OCI-LY1 (cell line): ENCODE results near the gene SEMA5A.

ENCODE experiments used
- H2AFZ ChIP-seq: fragments of 200-600 bp; sonication (generic), shearing (Covaris generic); 2 replicates; pipeline ENCODE4 v1.6.0; 2014; ENCODE audit warnings: antibody characterized with exemption, mild to moderate bottlenecking, low read length
- H3F3A ChIP-seq: fragments of 200-600 bp; sonication (generic), shearing (Covaris generic); 2 replicates; pipeline ENCODE4 v1.6.0; 2014; ENCODE audit warnings: mild to moderate bottlenecking, antibody characterized with exemption, low read length, moderate library complexity; ENCODE audit not compliant: insufficient read depth
- H3K27ac ChIP-seq: fragments of 200-600 bp; sonication (generic); 2 replicates; pipeline ENCODE4 v1.5.1; 2014; ENCODE audit warnings: low read length, mixed run types, mild to moderate bottlenecking, low read depth; ENCODE audit not compliant: poor library complexity, severe bottlenecking
- H3K27me3 ChIP-seq: fragments of 200-600 bp; sonication (generic); 2 replicates; pipeline ENCODE4 v1.6.0; 2014; ENCODE audit warnings: antibody characterized with exemption, mild to moderate bottlenecking, low read length, moderate library complexity; ENCODE audit not compliant: insufficient read depth
- H3K36me3 ChIP-seq: fragments of 200-600 bp; sonication (generic); 2 replicates; pipeline ENCODE4 v1.6.1; 2014; ENCODE audit warnings: mild to moderate bottlenecking, antibody characterized with exemption, low read length, moderate library complexity, mixed read lengths; ENCODE audit not compliant: insufficient read depth
- H3K4me1 ChIP-seq: fragments of 200-600 bp; sonication (generic); 2 replicates; pipeline ENCODE4 v1.5.1; 2014; ENCODE audit warnings: mild to moderate bottlenecking, low read length, moderate library complexity; ENCODE audit not compliant: insufficient read depth, severe bottlenecking
- H3K4me2 ChIP-seq: fragments of 200-600 bp; sonication (generic), shearing (Covaris generic); 2 replicates; pipeline ENCODE4 v1.6.1; 2014; ENCODE audit warnings: low read length
- H3K4me3 ChIP-seq: fragments of 200-600 bp; sonication (generic); 2 replicates; pipeline ENCODE4 v1.5.1; 2014; ENCODE audit warnings: low read length, low read depth, mild to moderate bottlenecking, mixed read lengths; ENCODE audit not compliant: poor library complexity, severe bottlenecking
- H3K79me2 ChIP-seq: fragments of 200-600 bp; shearing (Covaris generic); 2 replicates; pipeline ENCODE4 v1.6.1; 2016; ENCODE audit warnings: mixed run types, low read length, mixed read lengths; ENCODE audit not compliant: insufficient read depth
- H3K9ac ChIP-seq: fragments of 200-600 bp; sonication (generic), shearing (Covaris generic); 2 replicates; pipeline ENCODE4 v1.6.1; 2014; ENCODE audit warnings: mild to moderate bottlenecking, low read length, mixed read lengths
- H3K9me2 ChIP-seq: fragments of 200-600 bp; sonication (generic), shearing (Covaris generic); 2 replicates; pipeline ENCODE4 v1.6.1; 2014; ENCODE audit warnings: low read depth, mild to moderate bottlenecking, low read length, mixed read lengths
- H3K9me3 ChIP-seq: fragments of 200-600 bp; shearing (Covaris generic); 2 replicates; pipeline ENCODE4 v1.6.1; 2014; ENCODE audit warnings: low read length, mixed read lengths
- H4K20me1 ChIP-seq: fragments of 200-600 bp; sonication (generic), shearing (Covaris generic); 2 replicates; pipeline ENCODE4 v1.6.0; 2016; ENCODE audit warnings: mild to moderate bottlenecking, low read length; ENCODE audit not compliant: insufficient read depth
- CTCF ChIP-seq: fragments of 200-600 bp; sonication (generic), shearing (Covaris generic); IDR thresholded peaks from 2 replicates; pipeline ENCODE4 v1.5.1; 2017; ENCODE audit warnings: mild to moderate bottlenecking, antibody characterized with exemption, low read length, moderate library complexity, mixed read lengths
- EZH2 ChIP-seq: fragments of 200-600 bp; sonication (generic), shearing (Covaris generic); IDR thresholded peaks from 2 replicates; pipeline ENCODE4 v1.8.0; 2017; ENCODE audit warnings: borderline replicate concordance, mixed run types, mild to moderate bottlenecking, antibody characterized with exemption, low read length, moderate library complexity, mixed read lengths

The SEMA5A gene

GRCh38 chr5:9544056-9544455 lies 1.8 kb downstream of the SEMA5A start:
- no peaks in the 10 kb centered on the region for H3K4me1 ChIP-seq

GRCh38 chr5:9543311-9543920 lies 2.5 kb downstream of the SEMA5A start:
- Histone ChIP-seq H3K4me2 (no peak overlapping the region), H4K20me1 (no peaks in the 10 kb centered on the region), H3K27me3 (no peaks in the 10 kb centered on the region), H3K9me3 (no peaks in the 10 kb centered on the region), H3K36me3 (no peaks in the 10 kb centered on the region), H3K79me2 (no peaks in the 10 kb centered on the region), H3K4me1 (no peaks in the 10 kb centered on the region), H3F3A (no peaks in the 10 kb centered on the region), H2AFZ (no peak overlapping the region), H3K27ac (no peak overlapping the region), H3K4me3 (no peak overlapping the region), H3K9ac (no peak overlapping the region), H3K9me2 (no peaks in the 10 kb centered on the region)
- TF ChIP-seq CTCF (no peak), EZH2 (no peak)

More at GRCh38 chr5:9544056-9544455, 1.8 kb downstream of the SEMA5A start:
- Histone ChIP-seq H3K9ac (no peak overlapping the region), H3F3A (no peaks in the 10 kb centered on the region), H3K27me3 (no peaks in the 10 kb centered on the region), H3K4me2 (no peak overlapping the region), H3K79me2 (no peaks in the 10 kb centered on the region), H2AFZ (no peak overlapping the region), H3K36me3 (no peaks in the 10 kb centered on the region), H4K20me1 (no peaks in the 10 kb centered on the region), H3K9me2 (no peaks in the 10 kb centered on the region), H3K4me3 (no peak overlapping the region), H3K27ac (no peak overlapping the region), H3K9me3 (no peaks in the 10 kb centered on the region)
- TF ChIP-seq CTCF (no peak), EZH2 (no peak)

- H2AFZ ChIP-seq, result no peak overlapping the region
- no peaks in the 10 kb centered on the region for H3K36me3 ChIP-seq
- H3K79me2 ChIP-seq, result no peaks in the 10 kb centered on the region
- H3K27me3 ChIP-seq, result no peaks in the 10 kb centered on the region
- TF ChIP-seq CTCF (no peak), EZH2 (no peak)
- H3K4me2 ChIP-seq, result no peak overlapping the region
- no peak overlapping the region for H3K9ac ChIP-seq
- H3K4me1 ChIP-seq, result no peaks in the 10 kb centered on the region
- no peak overlapping the region for H3K27ac ChIP-seq
- no peaks in the 10 kb centered on the region for H3K9me3 ChIP-seq
- no peaks in the 10 kb centered on the region for H4K20me1 ChIP-seq
- no peak overlapping the region for H3K4me3 ChIP-seq
- no peaks in the 10 kb centered on the region for H3K9me2 ChIP-seq
- no peaks in the 10 kb centered on the region for H3F3A ChIP-seq
These were observed 5.1 kb downstream of the SEMA5A start for GRCh38 chr5:9540791-9541190.
